Glomerular endothelial cell (primary cell): ENCODE results near the gene DBR1. TPM values are rescaled to one million over a fixed set of nuclear protein-coding genes. Genes with fewer than 3 reads are reported as not detected.
"Not testable (repeated sequence)": the region's sequence is repeated elsewhere in the genome, so short reads cannot be mapped to it uniquely, and the experiment has no call there.

Experiments used
- DNase-seq: peaks from one replicate; pipeline ENCODE4 v3.0.0-alpha.2; 2011; ENCODE audit warnings: low read depth, low spot score; ENCODE audit errors: extremely low read depth
- total RNA-seq: library from RNA; depleted of rRNA; stranded (reverse); fragments of >200 nt; gene quantifications from 2 replicates; pipeline ENCODE4 v1.2.3, GENCODE V29; 2015

DBR1 gene
- total RNA-seq, 1 donor from 2014 or later = 12.8 TPM

DNA sequence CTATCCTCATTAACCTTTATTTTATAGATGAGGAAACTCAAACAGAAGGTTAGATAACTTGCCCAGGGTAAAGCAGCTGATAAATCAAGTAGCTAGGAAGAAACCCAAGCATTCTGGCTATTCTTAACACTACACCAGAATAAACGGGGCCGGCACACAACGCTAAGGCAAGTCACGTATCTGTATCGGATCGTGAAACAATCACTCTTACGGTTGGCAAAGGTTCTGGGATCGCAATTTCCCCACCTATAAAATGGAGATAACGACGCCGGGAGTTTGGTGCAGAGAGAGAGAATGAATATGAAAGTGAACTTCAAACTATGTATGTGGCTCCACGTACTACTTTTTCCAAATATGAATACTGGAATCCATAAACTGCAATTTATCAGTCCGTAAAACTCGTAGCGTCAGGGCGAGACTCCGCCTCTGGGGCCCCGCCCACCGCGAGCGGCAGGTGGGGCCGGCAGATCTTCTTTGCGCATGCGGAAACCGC lies 12.1 kb upstream of the DBR1 start:
- DNase-seq = no peak

DNA sequence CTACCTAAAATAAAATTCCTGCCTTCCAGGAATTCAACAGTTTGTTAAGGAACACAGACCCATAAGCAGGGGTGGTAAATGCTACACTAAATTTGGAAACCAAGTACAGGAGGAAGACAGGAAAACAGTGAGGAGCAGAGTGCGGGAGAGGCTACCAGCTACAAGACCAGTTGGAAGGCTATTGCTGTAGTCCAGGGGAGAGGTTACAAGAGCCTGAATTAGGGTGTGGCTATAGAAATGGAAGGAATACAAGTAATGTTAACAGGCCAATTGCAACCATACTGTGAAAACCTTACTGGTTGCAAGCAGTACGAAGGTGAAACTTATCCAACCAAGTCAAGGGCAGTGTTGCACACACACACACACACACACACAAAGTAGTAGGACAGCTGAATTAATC lies 11.5 kb upstream of the DBR1 start:
- no peak for DNase-seq

- no peak for DNase-seq
Observed at GRCh38 chr3:138184994-138185393, 10.3 kb upstream of the DBR1 start.

DNA sequence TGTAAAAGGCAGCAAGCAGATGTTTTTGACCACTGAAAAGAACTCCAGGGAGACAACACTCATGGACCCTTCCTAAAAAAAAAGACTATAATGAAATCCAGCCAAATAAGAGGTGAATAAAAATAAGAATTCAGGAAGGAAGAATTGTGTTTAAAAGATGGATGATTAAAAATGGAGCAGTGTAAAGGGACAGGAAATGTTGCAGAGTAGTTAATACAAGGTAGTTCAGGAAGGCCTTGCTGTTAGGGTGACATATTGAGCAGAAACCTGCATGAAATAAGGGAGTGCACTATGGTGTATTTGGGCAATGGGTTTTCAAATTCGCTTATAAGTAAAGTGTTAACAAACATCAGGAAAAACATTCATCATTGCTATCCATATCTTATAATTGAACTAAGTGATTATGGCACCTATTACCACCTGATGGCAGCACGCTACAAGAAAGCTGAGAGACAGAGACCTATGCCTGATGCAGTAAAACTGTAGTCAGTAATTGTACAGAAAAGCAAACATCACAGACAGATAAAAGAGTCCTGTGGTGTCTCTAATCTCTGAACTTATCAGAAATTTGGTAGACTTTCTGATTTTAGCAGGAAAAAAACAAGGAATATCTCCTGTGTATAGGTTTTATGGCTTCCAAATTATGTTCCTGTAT lies 5.8 kb upstream of the DBR1 start:
- no peak for DNase-seq

DNA sequence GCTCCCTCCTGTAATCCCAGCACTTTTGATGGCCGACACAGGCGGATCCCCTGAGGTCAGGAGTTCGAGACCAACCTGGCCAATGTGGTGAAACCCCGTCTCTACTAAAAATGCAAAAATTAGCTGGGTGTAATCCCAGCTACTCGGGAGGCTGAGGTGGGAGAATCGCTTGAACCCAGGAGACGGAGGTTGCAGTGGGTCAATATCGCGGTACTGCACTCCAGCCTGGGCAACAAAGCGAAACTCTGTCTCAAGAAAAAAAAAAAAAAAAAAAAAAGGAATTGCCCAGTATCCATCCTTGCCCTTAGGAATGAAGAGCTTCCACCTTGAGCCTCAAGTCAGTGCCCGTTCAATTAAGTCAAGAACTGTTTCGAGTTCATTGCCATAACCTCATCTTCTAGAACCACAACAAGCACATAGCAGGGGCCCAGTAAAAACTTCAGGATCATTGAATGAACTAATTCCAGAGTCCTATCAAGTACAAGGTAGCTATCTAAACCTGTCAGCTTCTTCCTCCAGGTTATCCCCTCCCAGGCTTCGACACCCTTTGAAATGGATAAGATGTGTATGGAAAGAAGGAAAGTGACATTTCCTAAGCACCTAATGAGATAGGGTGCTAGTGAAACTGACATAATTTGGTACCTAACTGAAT lies 826 bp downstream of the DBR1 start:
- no peak for DNase-seq

DNA sequence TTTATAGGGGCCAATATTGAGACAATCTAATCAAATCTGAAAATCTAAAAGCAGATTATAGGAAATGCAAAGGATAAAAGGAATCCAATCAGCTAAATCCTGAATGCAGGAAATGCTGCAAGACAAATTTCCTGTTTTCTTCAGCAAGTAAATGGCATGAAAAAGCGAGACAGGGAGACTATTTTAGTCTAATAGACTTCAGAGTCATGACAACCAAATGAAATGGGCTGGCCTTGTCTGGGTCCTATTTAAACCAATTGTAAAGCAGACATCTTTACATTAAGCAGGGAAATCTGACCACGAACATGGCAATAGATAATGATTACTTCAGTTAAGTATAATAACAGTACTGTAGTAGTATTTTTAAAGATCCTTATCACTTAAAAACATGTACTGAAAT lies 2.1 kb downstream of the DBR1 start:
- DNase-seq = no peak

DNA sequence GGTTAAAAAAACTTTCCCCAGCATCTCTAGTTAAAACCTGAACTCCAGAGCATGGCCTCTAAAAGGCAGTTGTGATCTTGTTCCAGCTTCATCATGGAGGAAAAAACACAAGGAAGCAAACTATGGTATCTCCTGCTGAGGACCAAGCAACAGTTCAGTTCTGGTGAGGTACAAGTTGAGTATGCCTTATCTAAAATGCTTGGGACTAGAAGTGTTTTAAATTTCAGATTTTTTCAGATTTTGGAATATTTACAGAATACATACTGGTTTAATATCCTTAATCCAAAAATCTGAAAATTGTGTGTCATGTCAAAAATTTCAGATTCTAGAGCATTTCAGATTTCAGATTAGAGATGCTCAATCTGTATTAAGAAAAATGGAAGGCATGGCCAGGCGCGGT lies 9.7 kb downstream of the DBR1 start:
- DNase-seq = no peak

DNA sequence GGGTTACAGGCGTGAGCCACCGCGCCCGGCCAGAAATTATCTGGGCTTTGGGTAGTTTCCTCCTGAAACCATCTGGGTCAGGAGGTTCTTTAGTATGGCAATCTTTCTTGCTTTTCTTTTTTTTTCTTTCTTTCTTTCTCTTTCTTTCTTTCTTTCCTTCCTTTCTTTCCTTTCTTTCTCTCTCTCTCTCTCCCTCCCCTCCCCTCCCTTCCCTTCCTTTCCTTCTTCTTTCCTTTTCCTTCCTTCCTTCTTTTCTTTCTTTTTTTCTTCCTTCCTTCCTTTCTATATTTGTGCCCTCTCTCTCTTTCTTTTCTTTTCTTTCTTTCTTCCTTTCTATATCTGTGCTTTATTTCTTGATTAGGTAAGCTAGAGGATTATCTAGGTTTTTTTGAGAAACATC lies 17.0 kb downstream of the DBR1 start:
- no peak for DNase-seq

- no peak for DNase-seq
Observed at GRCh38 chr3:138154534-138154933, 20.2 kb downstream of the DBR1 start.

- no peak for DNase-seq
Observed at GRCh38 chr3:138148503-138148902, 26.2 kb downstream of the DBR1 start.

DNA sequence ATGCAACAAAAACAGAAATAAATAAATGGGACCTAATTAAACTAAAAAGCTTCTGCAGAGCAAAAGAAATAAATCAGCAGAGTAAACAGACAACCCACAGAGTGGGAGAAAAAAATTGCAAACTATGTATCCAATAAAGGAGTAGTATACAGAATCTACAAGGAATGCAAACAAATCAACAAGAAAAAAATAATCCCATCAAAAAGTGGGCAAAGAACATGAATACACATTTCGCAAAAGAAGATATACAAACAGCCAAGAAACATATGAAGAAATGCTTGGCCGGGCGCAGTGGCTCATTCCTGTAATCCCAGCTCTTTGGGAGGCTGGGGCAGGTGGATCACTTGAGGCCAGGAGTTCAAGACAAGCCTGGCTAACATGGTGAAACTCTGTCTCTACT lies 32.5 kb downstream of the DBR1 start:
- DNase-seq = not testable (repeated sequence)

GRCh38 chr3:138140940-138141339 lies 33.8 kb downstream of the DBR1 start:
- DNase-seq = no peak

DNA sequence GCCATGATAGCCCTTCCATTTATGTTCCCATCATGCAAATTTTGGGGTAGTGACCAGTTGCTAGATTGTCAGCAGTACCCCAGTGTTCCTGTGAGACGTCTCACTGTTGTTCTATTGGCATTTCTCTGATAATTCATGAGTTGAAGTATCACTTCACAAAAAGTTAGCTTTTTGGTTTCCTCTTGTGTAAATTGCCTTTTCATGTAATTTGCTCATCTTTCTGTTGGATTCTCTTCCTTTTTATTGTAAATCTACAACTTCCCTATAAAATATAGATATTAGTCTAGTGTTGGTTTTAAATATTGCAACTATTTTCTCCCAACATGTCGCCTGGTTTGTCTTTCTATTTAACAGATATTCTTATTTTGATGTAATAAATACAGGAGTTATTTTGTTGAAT lies 35.0 kb downstream of the DBR1 start:
- no peak for DNase-seq

DNA sequence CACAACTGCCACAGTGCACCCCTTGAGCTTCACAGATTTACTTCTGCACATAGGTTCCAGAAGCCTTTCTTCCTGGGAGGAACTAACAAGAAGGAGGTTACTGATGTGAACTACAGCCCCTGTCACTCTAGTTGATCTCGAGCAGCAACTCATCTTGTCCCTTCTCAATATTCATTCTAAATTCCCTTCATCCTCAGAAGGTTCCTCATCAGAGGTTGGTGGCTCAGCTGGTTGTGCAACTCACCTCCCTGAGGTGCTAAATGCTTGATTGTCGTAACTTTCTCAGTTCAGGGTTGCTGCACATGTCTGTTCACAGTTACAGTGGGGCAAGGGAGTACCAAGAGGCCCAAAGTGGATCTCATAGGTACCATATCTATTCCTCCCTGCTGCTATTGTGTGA lies 36.9 kb downstream of the DBR1 start:
- no peak for DNase-seq

DNA sequence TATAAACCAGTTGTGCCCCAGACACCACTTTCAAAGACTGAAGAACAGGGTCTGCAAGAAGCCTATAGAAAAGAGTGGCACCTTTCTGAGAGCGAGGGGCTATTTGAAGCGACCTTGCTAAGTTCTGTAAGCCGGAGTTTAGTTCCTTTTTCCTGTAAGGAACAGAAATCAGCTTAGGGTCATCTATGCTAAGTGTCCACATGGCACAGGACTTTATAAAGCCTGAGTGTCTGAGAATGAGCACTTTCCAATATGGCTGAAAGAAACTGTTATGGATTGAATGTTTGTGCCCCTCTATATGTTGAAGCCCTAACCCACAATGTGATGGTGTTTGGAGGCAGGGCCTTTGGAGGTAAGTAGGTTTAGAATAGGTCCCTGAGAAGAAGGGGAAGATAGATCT lies 38.5 kb downstream of the DBR1 start:
- DNase-seq = no peak

- DNase-seq = no peak
Observed at GRCh38 chr3:138135833-138136194, 38.9 kb downstream of the DBR1 start.

DNA sequence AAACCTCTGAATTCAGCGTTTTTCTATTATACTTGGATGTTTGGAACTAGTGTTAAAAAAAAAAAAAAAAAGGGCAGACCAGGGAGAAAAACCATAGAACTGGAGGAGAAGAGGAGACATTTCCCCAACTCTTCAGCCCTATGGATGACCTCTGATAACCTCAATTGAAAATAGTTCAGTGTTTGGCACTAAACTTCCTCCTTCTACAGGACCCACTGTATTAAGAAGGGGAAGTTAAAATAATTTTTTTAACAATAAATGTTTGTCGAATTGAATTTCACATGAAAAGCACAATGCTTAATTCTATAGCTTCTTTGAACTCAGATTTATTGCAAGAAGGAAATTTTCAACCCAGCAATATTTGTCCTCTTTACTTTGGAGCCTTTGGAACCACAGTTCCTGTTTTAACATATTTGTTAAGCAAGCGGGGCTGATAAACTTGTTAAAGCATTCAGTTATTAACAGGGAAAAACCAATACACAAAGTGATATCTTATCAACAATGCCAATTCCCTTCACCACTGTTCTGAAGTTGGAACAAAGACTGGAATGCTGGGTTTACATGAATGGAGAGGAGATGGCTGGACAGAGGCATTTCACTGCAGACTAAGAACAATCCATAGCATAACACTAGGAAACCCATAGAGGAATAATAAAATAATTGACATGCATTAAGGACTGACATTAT lies 39.4 kb downstream of the DBR1 start:
- DNase-seq = no peak

GRCh38 chr3:138132239-138132638 lies 42.5 kb downstream of the DBR1 start, which contains the start of gene A4GNT:
TSS of gene A4GNT (minus strand) at chr3:138132390. CDS start at chr3:138131256, 1,134 bp downstream.
- no peak for DNase-seq

DNA sequence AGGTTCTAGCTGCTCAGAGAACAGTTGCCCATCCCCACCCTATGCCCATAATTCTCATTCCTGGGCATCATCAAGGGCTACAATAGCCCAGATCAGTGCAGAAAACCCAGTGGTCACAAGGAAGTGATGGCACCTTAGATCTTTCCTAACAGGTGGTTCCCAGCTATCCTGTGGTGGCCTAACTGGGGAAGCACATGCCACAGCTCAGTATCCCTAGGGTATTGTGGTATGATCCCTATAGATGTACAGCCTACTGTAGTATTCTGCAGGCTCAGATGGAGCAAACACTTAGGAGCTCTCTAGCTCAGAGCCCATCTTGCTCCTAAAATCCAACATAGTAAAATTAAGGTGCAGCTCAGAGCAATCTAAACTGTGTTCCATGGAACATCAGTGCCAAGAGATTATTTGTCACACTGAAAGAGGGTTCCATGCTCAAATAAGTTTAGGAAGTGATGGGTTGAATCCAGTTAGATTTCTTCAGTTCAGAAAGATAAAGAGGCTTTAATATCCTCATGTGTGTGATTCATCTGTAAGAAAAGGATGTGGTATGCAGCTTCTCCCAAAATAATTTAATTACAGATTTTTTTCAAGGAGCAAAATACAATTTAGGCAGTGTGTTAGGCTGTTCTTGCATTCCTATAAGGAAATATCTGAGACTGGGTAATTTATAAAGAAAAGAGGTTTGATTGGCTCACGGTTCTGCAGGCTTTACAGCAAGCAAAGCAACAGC lies 46.9 kb downstream of the DBR1 start:
- no peak for DNase-seq

DNA sequence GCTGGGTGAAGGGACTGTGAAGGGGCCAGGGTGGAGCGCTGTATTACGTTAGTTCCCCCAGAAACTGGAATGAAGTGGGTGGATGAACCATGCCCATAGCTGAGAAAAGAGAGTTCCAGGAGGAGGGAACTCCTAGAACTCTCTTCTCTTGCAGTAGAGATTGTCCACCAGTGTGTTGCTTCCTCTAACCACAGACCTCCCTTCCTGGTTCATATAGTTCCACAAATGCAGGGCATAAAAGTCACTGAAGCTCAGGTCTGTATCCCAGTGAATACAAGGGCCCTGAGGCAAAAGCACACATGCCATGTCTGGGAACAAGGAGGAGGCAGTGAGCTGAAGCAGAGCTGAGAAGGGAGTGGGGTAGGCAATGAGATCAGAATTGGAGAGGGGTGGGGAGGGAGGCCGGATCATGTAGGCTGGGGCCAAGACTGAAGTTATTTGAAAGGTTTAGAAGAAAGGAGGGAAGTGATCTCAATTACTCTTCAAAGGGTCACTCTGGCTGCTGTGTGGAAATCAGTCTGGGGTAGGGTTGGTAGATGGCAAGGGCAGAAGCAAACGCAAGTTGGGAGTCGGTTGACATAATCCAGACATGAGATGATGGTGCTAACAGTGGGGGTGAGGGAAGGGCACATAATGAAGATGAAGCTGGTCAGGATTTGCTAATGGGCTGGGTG lies 49.0 kb downstream of the DBR1 start:
- DNase-seq = no peak
